HepG2 (cell line): ENCODE data around the gene CEP78. TPM values are rescaled to one million over a fixed set of nuclear protein-coding genes. Genes with fewer than 3 reads are reported as not detected.

Source experiments
- CC2D1A ChIP-seq: sonication (generic); formaldehyde crosslinking; IDR thresholded peaks from 2 replicates; pipeline ENCODE4 v1.8.1; 2023; ENCODE audit warnings: mild to moderate bottlenecking, missing genetic modification reagents
- GPBP1L1 ChIP-seq: sonication (generic); formaldehyde crosslinking; IDR thresholded peaks from 2 replicates; pipeline ENCODE4 v1.5.0; 2020; ENCODE audit warnings: mild to moderate bottlenecking, missing genetic modification reagents
- HDAC2 ChIP-seq: sonication (generic); formaldehyde crosslinking; IDR thresholded peaks from 2 replicates; pipeline ENCODE4 v1.4.0; 2020; ENCODE audit warnings: missing genetic modification reagents
- HNRNPL ChIP-seq: fragments of 200-400 bp; formaldehyde crosslinking; IDR thresholded peaks from 2 replicates; pipeline ENCODE4 v1.6.1; 2017; ENCODE audit warnings: mild to moderate bottlenecking, low read depth, low read length
- KLF16 ChIP-seq, 2 experiments: sonication (generic) in 1 of 2; formaldehyde crosslinking in 1 of 2; IDR thresholded peaks; 2 replicates each; pipeline versions ENCODE4 v1.6.1 to v1.8.0; 2016 to 2023; ENCODE audit warnings: missing genetic modification reagents in 2 of 2, missing compliant biosample characterization in 1 of 2
- NCOR1 ChIP-seq: fragments of 200-600 bp; sonication (generic); IDR thresholded peaks from 2 replicates; pipeline ENCODE4 v1.7.0; 2017; ENCODE audit warnings: antibody characterized with exemption, low read length, borderline replicate concordance
- RFXAP ChIP-seq: sonication (generic); formaldehyde crosslinking; IDR thresholded peaks from 2 replicates; pipeline ENCODE4 v1.4.0; 2020; ENCODE audit warnings: missing genetic modification reagents, borderline replicate concordance
- SIX4 ChIP-seq: sonication (generic); formaldehyde crosslinking; IDR thresholded peaks from 2 replicates; pipeline ENCODE4 v1.4.0; 2020; ENCODE audit warnings: missing genetic modification reagents
- THYN1 ChIP-seq: sonication (generic); formaldehyde crosslinking; IDR thresholded peaks from 2 replicates; pipeline ENCODE4 v1.8.1; 2023; ENCODE audit warnings: low read depth, mild to moderate bottlenecking, moderate library complexity, missing genetic modification reagents, borderline replicate concordance
- ZFP37 ChIP-seq: sonication (generic); formaldehyde crosslinking; IDR thresholded peaks from 2 replicates; pipeline ENCODE4 v1.4.0; 2020; ENCODE audit warnings: missing genetic modification reagents, borderline replicate concordance
- ZNF280B ChIP-seq: sonication (generic); formaldehyde crosslinking; IDR thresholded peaks from 2 replicates; pipeline ENCODE4 v1.5.0; 2020; ENCODE audit warnings: missing genetic modification reagents, mild to moderate bottlenecking, borderline replicate concordance
- ZXDC ChIP-seq: sonication (generic); formaldehyde crosslinking; IDR thresholded peaks from 2 replicates; pipeline ENCODE4 v1.5.0; 2020; ENCODE audit warnings: mild to moderate bottlenecking, missing genetic modification reagents
- polyA plus RNA-seq, 8 experiments: library from polyadenylated mRNA; depleted of rRNA in 3 of 8; stranded (reverse) in 7 of 8; unstranded in 1 of 8; fragments of >200 nt; fragmentation: Illumina TruSeq in 4 of 8; extraction: Trizol in 4 of 8; gene quantifications; 2 replicates each; pipeline versions ENCODE4 v1.2.1 to v1.2.3, GENCODE V29; 2011 to 2016; ENCODE audit warnings: low read depth in 4 of 8, missing spikeins in 1 of 8, mixed read lengths in 1 of 8; ENCODE audit not compliant: insufficient read depth in 1 of 8
- total RNA-seq, 5 experiments: library from RNA; depleted of rRNA; stranded (reverse); fragments of >200 nt; fragmentation: Illumina TruSeq; extraction: Trizol; gene quantifications; 2 replicates each; pipeline ENCODE4 v1.2.3, GENCODE V29; 2016; ENCODE audit warnings: low read depth in 1 of 5
- TF ChIP-seq, protein P1 (sequence below): sonication (generic); formaldehyde crosslinking; IDR thresholded peaks from 2 replicates; pipeline ENCODE4 v1.8.0; 2022; ENCODE audit warnings: mild to moderate bottlenecking, missing genetic modification reagents, moderate library complexity

The CEP78 gene
- total and polyA plus RNA-seq, 2 of the 13 experiments (the other 11 are each of a cell fraction or from before 2014, with no cell fraction given), result 5.1 to 30.8 TPM

GRCh38 chr9:78273761-78274160 is 37.9 kb downstream of the CEP78 start (continued):
- TF ChIP-seq ZXDC (CRISPR knock-in tag) (no peak), KLF16 (CRISPR knock-in tag; IDR thresholded peaks at IDR 0.05) (no peak), ZNF280B (CRISPR knock-in tag) (no peak), THYN1 (CRISPR knock-in tag) (no peak), HNRNPL (no peak), ZFP37 (no peak), CC2D1A (CRISPR knock-in tag) (no peak), HDAC2 (no peak), NCOR1 (no peak), GPBP1L1 (CRISPR knock-in tag) (no peak), RFXAP (no peak), SIX4 (CRISPR knock-in tag) (no peak)
- TF ChIP-seq, protein P1, sequence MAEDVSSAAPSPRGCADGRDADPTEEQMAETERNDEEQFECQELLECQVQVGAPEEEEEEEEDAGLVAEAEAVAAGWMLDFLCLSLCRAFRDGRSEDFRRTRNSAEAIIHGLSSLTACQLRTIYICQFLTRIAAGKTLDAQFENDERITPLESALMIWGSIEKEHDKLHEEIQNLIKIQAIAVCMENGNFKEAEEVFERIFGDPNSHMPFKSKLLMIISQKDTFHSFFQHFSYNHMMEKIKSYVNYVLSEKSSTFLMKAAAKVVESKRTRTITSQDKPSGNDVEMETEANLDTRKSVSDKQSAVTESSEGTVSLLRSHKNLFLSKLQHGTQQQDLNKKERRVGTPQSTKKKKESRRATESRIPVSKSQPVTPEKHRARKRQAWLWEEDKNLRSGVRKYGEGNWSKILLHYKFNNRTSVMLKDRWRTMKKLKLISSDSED (CRISPR knock-in tag), result no peak
- TF ChIP-seq, all 625 proteins: peak for 0
